Inferior parietal cortex (tissue), 1 donor: ENCODE data around the gene KRT13.

ENCODE experiments used
- DNase-seq: peaks from one replicate; pipeline ENCODE4 v3.0.0-alpha.2; 2016; ENCODE audit errors: extremely low spot score

KRT13 gene

GRCh38 chr17:41537614-41537954 lies 32.2 kb upstream of the KRT13 start:
- no peak for DNase-seq

- DNase-seq, result no peak
Observed at GRCh38 chr17:41536741-41537613, 31.6 kb upstream of the KRT13 start.

GRCh38 chr17:41535764-41536481 lies 30.5 kb upstream of the KRT13 start:
- no peak for DNase-seq

- DNase-seq, result no peak
Observed at GRCh38 chr17:41534899-41535546, 29.6 kb upstream of the KRT13 start.

- no peak for DNase-seq
Observed at GRCh38 chr17:41533613-41534012, 28.2 kb upstream of the KRT13 start.

GRCh38 chr17:41532947-41533570 lies 27.6 kb upstream of the KRT13 start:
- DNase-seq, result no peak

GRCh38 chr17:41531993-41532392 lies 26.6 kb upstream of the KRT13 start:
- DNase-seq, result no peak

GRCh38 chr17:41530062-41531048 lies 24.9 kb upstream of the KRT13 start:
- no peak for DNase-seq

GRCh38 chr17:41529491-41529915 lies 24.1 kb upstream of the KRT13 start:
- no peak for DNase-seq

GRCh38 chr17:41528959-41529353 lies 23.5 kb upstream of the KRT13 start:
- DNase-seq, result no peak

GRCh38 chr17:41527063-41528023 lies 21.9 kb upstream of the KRT13 start:
- DNase-seq, result no peak

- no peak for DNase-seq
Observed at GRCh38 chr17:41524261-41524660, 18.8 kb upstream of the KRT13 start.

GRCh38 chr17:41523787-41524186 lies 18.4 kb upstream of the KRT13 start:
- DNase-seq, result no peak

GRCh38 chr17:41523225-41523593 lies 17.8 kb upstream of the KRT13 start:
- DNase-seq, result no peak

GRCh38 chr17:41522301-41523224 lies 17.2 kb upstream of the KRT13 start:
- no peak for DNase-seq

GRCh38 chr17:41521574-41522261 lies 16.3 kb upstream of the KRT13 start:
- no peak for DNase-seq

GRCh38 chr17:41520821-41521521 lies 15.6 kb upstream of the KRT13 start:
- DNase-seq, result no peak
